Measurements from ENCODE around the gene HDLBP. TPM values are rescaled to one million over a fixed set of nuclear protein-coding genes. Genes with fewer than 3 reads are reported as not detected.
A peak's percentile ranks its signal among the peaks of the same experiment; 100 is the strongest.

The HDLBP gene
- total and polyA plus RNA-seq, 2 experiments from 2014 or later, result 389 to 437 TPM

DNA sequence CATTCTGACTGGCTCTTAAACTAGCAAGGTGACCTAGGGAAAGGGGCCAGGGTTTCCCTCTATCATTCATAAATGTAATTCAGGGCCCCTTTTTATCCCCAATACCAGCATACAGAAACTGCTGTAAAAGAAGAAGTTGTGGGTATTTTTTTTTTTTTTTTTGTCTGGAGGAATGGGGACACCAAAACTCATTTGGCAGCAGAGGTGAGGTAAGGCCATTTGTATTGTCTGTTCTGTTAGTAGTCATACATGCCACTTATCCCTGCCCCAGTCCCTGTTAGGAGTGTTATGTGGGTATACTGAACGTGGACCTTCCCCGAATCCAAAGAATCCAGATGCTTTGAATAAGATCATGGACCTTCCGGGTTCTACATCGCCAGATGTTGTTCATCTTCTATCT, 1.9 kb upstream of the HDLBP start:
- TF ChIP-seq, protein P1, sequence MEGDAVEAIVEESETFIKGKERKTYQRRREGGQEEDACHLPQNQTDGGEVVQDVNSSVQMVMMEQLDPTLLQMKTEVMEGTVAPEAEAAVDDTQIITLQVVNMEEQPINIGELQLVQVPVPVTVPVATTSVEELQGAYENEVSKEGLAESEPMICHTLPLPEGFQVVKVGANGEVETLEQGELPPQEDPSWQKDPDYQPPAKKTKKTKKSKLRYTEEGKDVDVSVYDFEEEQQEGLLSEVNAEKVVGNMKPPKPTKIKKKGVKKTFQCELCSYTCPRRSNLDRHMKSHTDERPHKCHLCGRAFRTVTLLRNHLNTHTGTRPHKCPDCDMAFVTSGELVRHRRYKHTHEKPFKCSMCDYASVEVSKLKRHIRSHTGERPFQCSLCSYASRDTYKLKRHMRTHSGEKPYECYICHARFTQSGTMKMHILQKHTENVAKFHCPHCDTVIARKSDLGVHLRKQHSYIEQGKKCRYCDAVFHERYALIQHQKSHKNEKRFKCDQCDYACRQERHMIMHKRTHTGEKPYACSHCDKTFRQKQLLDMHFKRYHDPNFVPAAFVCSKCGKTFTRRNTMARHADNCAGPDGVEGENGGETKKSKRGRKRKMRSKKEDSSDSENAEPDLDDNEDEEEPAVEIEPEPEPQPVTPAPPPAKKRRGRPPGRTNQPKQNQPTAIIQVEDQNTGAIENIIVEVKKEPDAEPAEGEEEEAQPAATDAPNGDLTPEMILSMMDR (IDR thresholded peaks at IDR 0.05; ENCODE audit: poor library complexity), result no peak
- TF ChIP-seq EZH2 (IDR thresholded peaks at IDR 0.05; ENCODE audit: borderline replicate concordance) (no peak), EZH2phosphoT487 (IDR thresholded peaks at IDR 0.05; ENCODE audit: low read depth, severe bottlenecking, unreplicated experiment) (no peak)
- Histone ChIP-seq H3K4me1 (ENCODE audit: insufficient read depth) (peaks cover 51% of the 10 kb centered on the region), H3K4me3 (peak overlapping the region; percentile 87), H3K9me3 (ENCODE audit: low read depth) (no peaks in the 10 kb centered on the region), H3K79me2 (peaks cover 89% of the 10 kb centered on the region), H3K9me2 (replicated peaks; ENCODE audit: insufficient read depth) (no peaks in the 10 kb centered on the region), H3K4me2 (peak overlapping the region; percentile 91), H3K27ac (peak overlapping the region; percentile 98), H3K27me3 (no peaks in the 10 kb centered on the region), H3K36me3 (replicated peaks; ENCODE audit: insufficient read depth, low read depth) (no peaks in the 10 kb centered on the region), H4K20me1 (ENCODE audit: insufficient read depth, poor library complexity, severe bottlenecking) (peaks cover 59% of the 10 kb centered on the region), H2AFZ (no peak overlapping the region)
- DNase-seq (ENCODE audit: low spot score), result no peak
- 60% methylated on average over 4 of the region's 4 CpGs for WGBS (ENCODE audit: low lambda C conversion rate, missing lambda C conversion rate)

DNA sequence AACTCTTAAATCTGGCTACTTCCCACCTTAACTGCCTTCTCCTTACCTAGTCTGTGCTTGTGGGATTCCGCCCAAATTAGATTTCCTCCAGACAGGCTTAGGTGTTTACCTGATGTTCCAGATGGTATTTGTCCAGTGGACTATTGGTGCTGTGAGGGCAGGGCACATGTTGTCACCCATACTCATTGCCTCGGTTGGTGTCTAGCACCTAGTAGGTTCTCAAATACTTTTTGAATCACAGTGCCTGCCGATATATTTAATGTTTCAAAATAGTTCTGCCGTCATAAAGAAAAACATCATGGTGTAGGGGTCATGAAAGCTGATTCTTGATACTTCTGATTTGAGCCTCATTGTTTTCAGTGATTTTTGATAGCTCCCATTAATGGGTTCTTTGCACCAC, 1.4 kb upstream of the HDLBP start:
- Histone ChIP-seq H3K27ac (peak overlapping the region; percentile 98), H3K4me1 (ENCODE audit: insufficient read depth) (peaks cover 51% of the 10 kb centered on the region), H3K27me3 (no peaks in the 10 kb centered on the region), H3K9me2 (replicated peaks; ENCODE audit: insufficient read depth) (no peaks in the 10 kb centered on the region), H4K20me1 (ENCODE audit: insufficient read depth, poor library complexity, severe bottlenecking) (peaks cover 55% of the 10 kb centered on the region), H3K36me3 (replicated peaks; ENCODE audit: insufficient read depth, low read depth) (no peaks in the 10 kb centered on the region), H3K4me2 (peak overlapping the region; percentile 91), H3K79me2 (peaks cover 89% of the 10 kb centered on the region), H3K9me3 (ENCODE audit: low read depth) (no peaks in the 10 kb centered on the region), H2AFZ (no peak overlapping the region), H3K4me3 (peak overlapping the region; percentile 87)
- no peak for TF ChIP-seq EZH2 (IDR thresholded peaks at IDR 0.05; ENCODE audit: borderline replicate concordance)
- no peak for TF ChIP-seq EZH2phosphoT487 (IDR thresholded peaks at IDR 0.05; ENCODE audit: low read depth, severe bottlenecking, unreplicated experiment)
- TF ChIP-seq, protein P1 (IDR thresholded peaks at IDR 0.05; ENCODE audit: poor library complexity), result no peak
- 11% methylated on average over 4 of the region's 4 CpGs for WGBS (ENCODE audit: low lambda C conversion rate, missing lambda C conversion rate)
- DNase-seq (ENCODE audit: low spot score), result no peak

DNA sequence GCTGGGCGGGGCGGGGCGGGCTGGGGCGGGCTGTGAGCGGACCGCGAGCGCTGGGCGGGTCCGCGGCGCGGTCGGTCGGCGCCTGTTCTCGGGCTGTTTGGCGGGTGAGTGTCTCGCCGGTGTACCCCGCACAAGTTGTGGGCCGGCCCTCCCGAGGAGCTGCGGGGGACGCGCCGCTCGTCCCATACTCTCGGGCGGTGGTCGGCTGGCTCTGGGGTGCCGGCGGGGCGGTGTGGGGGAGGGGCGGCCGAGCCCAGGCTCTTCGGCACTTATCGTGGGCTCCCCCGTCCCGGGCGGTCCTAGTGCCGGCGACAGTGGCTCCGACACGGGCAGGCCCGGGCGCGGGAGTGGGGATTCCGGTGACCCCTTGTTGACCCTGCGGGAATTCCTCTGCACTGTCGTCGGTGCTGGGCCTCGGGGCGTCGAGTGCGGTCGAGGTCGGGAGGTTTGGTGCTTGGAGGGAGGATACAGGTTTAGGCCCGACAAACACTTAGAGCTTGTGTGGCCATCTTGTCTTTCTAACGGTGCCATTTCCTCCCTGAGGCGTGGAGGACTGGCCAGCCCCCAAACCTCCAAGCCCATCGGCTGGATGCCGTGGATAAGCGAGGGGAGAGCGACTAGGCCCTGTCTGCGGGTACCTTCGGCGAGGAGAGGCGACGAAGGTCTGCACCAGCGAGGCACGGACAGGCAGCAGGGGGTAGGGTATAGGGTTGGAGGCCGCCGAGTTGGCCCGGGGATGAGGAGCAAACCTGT, 583 bp upstream of the HDLBP start, which contains the start of gene SEPTIN2:
Gene SEPTIN2 (plus strand): TSS at position 47 of the 753 bp plus-strand sequence. CDS start 8,308 bp downstream, outside the sequence.
- H3K36me3 ChIP-seq (replicated peaks; ENCODE audit: insufficient read depth, low read depth), result no peaks in the 10 kb centered on the region
- peaks cover 89% of the 10 kb centered on the region for H3K79me2 ChIP-seq
- DNase-seq (ENCODE audit: low spot score), result peak; percentile 86
- peak within 1 kb of the TSS; percentile 87 for H3K4me3 ChIP-seq
- H3K9me2 ChIP-seq (replicated peaks; ENCODE audit: insufficient read depth), result no peaks in the 10 kb centered on the region
- H3K4me2 ChIP-seq, result peak within 1 kb of the TSS; percentile 92
- no peaks in the 10 kb centered on the region for H3K9me3 ChIP-seq (ENCODE audit: low read depth)
- under 1% methylated on average over 43 of the region's 75 CpGs for WGBS (ENCODE audit: low lambda C conversion rate, missing lambda C conversion rate)
- peaks cover 46% of the 10 kb centered on the region for H3K4me1 ChIP-seq (ENCODE audit: insufficient read depth)
- H4K20me1 ChIP-seq (ENCODE audit: insufficient read depth, poor library complexity, severe bottlenecking), result peaks cover 55% of the 10 kb centered on the region
- H3K27me3 ChIP-seq, result no peaks in the 10 kb centered on the region
- no peak for TF ChIP-seq EZH2 (IDR thresholded peaks at IDR 0.05; ENCODE audit: borderline replicate concordance)
- TF ChIP-seq, protein P1 (IDR thresholded peaks at IDR 0.05; ENCODE audit: poor library complexity), result no peak
- H2AFZ ChIP-seq, result peak within 1 kb of the TSS; percentile 48
- H3K27ac ChIP-seq, result peak within 1 kb of the TSS; percentile 99
